Osteoblast (primary cell): ENCODE measurements around the gene ANKRD13A. TPM values are rescaled to one million over a fixed set of nuclear protein-coding genes. Genes with fewer than 3 reads are reported as not detected.
A peak's percentile ranks its signal among the peaks of the same experiment; 100 is the strongest.
"Not testable (repeated sequence)": the region's sequence is repeated elsewhere in the genome, so short reads cannot be mapped to it uniquely, and the experiment has no call there.

Experiments
- DNase-seq: peaks from one replicate; pipeline ENCODE4 v3.0.0; 2011; ENCODE audit warnings: low spot score, mixed read lengths; ENCODE audit not compliant: insufficient read length; ENCODE audit errors: missing footprints
- H2AFZ ChIP-seq: 2 replicates; pipeline ENCODE4 v1.6.0; 2011; ENCODE audit warnings: mild to moderate bottlenecking, low read length
- H3K27ac ChIP-seq: 2 replicates; pipeline ENCODE4 v1.5.1; 2011; ENCODE audit warnings: mild to moderate bottlenecking, low read depth, low read length, moderate library complexity
- H3K27me3 ChIP-seq: 2 replicates; pipeline ENCODE4 v1.6.0; 2012; ENCODE audit warnings: mild to moderate bottlenecking, control low read depth, inconsistent platforms, low read length, moderate library complexity; ENCODE audit not compliant: insufficient read depth
- H3K36me3 ChIP-seq: 2 replicates; pipeline ENCODE4 v1.5.1; 2011; ENCODE audit warnings: mild to moderate bottlenecking, low read length, control low read depth, moderate library complexity; ENCODE audit not compliant: insufficient read depth
- H3K4me1 ChIP-seq: 2 replicates; pipeline ENCODE4 v1.5.1; 2011; ENCODE audit warnings: mild to moderate bottlenecking, low read length, control low read depth, moderate library complexity; ENCODE audit not compliant: insufficient read depth
- H3K4me2 ChIP-seq: 2 replicates; pipeline ENCODE4 v1.6.0; 2011; ENCODE audit warnings: mild to moderate bottlenecking, low read length; ENCODE audit not compliant: insufficient read depth
- H3K4me3 ChIP-seq: fragments of 200-600 bp; sonication (generic); 3 replicates; pipeline ENCODE4 v1.5.1; 2012; ENCODE audit warnings: mild to moderate bottlenecking, low read length, inconsistent platforms; ENCODE audit not compliant: insufficient read depth
- H3K79me2 ChIP-seq: 2 replicates; pipeline ENCODE4 v1.6.0; 2012; ENCODE audit warnings: mild to moderate bottlenecking, low read length, control low read depth, inconsistent platforms; ENCODE audit not compliant: insufficient read depth
- H3K9me3 ChIP-seq: 2 replicates; pipeline ENCODE4 v1.5.1; 2011; ENCODE audit warnings: low read depth, low read length, control low read depth
- H4K20me1 ChIP-seq: 2 replicates; pipeline ENCODE4 v1.6.0; 2012; ENCODE audit warnings: mild to moderate bottlenecking, low read length, control low read depth; ENCODE audit not compliant: insufficient read depth
- total RNA-seq: library from RNA; depleted of rRNA; stranded (reverse); fragments of >200 nt; gene quantifications from 2 replicates; pipeline ENCODE4 v1.2.3, GENCODE V29; 2012
- TF ChIP-seq, protein P1 (sequence below): IDR thresholded peaks from 2 replicates; pipeline ENCODE4 v1.5.1; 2011; ENCODE audit warnings: mild to moderate bottlenecking, low read depth, low read length, moderate library complexity; ENCODE audit errors: extremely low read depth

Gene ANKRD13A
- total RNA-seq, 1 donor: 94.1 TPM

DNA sequence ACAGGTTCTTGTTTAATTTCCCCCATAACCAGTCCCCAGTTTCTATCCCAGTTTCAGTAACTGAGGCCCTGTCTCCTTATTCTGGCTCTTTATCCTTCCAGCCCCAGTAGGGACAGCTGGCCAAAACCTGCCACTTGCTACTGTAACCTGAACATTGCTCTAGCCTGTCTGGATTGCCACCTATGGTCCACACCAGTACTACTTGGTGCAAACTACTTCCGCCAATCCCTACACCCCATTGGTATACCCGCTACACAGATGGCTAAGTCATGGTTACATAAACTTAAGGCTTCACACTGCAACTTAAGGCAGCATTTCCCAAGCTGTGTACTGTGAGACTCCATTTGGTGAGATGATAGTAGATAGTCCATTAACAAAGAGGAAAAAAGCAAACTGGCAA, 69.4 kb downstream of the ANKRD13A start:
- H4K20me1 ChIP-seq: no peaks in the 10 kb centered on the region
- no peak overlapping the region for H3K4me2 ChIP-seq
- H2AFZ ChIP-seq: no peak overlapping the region
- DNase-seq: no peak
- no peaks in the 10 kb centered on the region for H3K27me3 ChIP-seq
- peaks cover 6% of the 10 kb centered on the region for H3K4me1 ChIP-seq
- H3K36me3 ChIP-seq: no peaks in the 10 kb centered on the region
- H3K79me2 ChIP-seq: no peaks in the 10 kb centered on the region
- TF ChIP-seq, protein P1, sequence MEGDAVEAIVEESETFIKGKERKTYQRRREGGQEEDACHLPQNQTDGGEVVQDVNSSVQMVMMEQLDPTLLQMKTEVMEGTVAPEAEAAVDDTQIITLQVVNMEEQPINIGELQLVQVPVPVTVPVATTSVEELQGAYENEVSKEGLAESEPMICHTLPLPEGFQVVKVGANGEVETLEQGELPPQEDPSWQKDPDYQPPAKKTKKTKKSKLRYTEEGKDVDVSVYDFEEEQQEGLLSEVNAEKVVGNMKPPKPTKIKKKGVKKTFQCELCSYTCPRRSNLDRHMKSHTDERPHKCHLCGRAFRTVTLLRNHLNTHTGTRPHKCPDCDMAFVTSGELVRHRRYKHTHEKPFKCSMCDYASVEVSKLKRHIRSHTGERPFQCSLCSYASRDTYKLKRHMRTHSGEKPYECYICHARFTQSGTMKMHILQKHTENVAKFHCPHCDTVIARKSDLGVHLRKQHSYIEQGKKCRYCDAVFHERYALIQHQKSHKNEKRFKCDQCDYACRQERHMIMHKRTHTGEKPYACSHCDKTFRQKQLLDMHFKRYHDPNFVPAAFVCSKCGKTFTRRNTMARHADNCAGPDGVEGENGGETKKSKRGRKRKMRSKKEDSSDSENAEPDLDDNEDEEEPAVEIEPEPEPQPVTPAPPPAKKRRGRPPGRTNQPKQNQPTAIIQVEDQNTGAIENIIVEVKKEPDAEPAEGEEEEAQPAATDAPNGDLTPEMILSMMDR: no peak
- H3K9me3 ChIP-seq: no peaks in the 10 kb centered on the region
- H3K4me3 ChIP-seq: no peak overlapping the region
- H3K27ac ChIP-seq: no peak overlapping the region

DNA sequence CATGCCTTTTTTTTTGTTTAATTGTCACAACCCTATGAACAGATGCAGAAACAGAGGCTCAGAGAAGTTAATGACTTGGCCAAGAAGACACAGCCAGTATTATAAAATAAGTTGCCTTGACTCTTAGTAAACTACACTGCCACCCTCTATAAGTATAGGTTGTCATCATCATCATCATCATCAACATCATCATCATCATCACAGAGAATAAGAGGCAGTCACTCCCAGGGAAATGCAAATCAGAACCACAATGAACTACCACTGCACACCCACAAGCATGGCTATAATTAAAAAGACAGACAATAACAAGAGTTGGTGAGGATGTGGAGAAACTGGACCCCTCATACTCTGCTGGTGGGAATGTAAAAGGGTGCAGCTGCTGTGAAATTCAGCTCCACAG, 72.3 kb downstream of the ANKRD13A start:
- Histone ChIP-seq H3K4me1 (peaks cover 8% of the 10 kb centered on the region), H3K4me3 (no peak overlapping the region), H3K36me3 (no peaks in the 10 kb centered on the region), H3K4me2 (no peak overlapping the region), H3K27me3 (no peaks in the 10 kb centered on the region), H3K79me2 (no peaks in the 10 kb centered on the region), H2AFZ (no peak overlapping the region), H3K27ac (no peak overlapping the region), H3K9me3 (no peaks in the 10 kb centered on the region), H4K20me1 (no peaks in the 10 kb centered on the region)
- TF ChIP-seq, protein P1: no peak
- no peak for DNase-seq

DNA sequence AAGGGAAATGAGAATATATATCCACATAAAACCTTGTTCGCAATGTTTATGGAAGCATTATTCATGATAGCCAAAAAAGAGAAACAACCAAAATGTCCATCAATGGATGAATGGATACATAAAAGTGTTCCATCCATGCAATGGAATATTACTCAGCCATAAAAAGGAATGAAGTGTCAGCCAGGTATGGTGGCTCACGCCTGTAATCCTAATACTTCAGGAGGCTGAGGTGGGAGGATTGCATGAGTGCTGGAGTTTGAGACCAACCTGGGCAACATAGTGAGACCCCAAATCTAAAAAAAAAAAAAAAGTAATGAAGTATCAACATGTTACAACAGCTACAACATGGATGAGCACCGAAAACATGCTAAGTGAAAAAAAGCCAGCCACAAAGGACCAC, 72.7 kb downstream of the ANKRD13A start:
- DNase-seq: no peak
- Histone ChIP-seq H3K9me3 (no peaks in the 10 kb centered on the region), H3K4me1 (peaks cover 8% of the 10 kb centered on the region), H2AFZ (no peak overlapping the region), H3K4me3 (no peak overlapping the region), H3K27me3 (no peaks in the 10 kb centered on the region), H3K4me2 (no peak overlapping the region), H3K79me2 (no peaks in the 10 kb centered on the region), H3K36me3 (no peaks in the 10 kb centered on the region), H4K20me1 (no peaks in the 10 kb centered on the region), H3K27ac (no peak overlapping the region)
- TF ChIP-seq, protein P1: no peak

DNA sequence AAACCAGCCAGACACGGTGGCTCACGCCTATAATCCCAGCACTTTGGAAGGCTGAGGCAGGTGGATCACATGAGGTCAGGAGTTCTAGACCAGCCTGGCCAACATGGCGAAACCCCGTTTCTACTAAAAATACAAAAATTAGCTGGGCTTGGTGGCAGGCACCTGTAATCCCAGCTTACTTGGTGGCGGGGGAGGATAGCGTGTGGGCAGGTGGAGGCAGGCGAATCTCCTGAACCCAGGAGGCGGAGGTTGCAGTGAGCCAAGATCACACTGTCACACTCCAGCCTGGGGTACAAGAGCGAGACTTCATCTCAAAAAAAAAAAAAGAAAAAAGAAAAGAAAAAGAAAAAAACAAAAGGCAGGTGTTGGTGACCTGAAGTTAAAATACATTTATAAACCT, 73.4 kb downstream of the ANKRD13A start:
- not testable (repeated sequence) for DNase-seq, H4K20me1 ChIP-seq, H3K36me3 ChIP-seq, H3K27me3 ChIP-seq, H3K79me2 ChIP-seq, H3K9me3 ChIP-seq, H3K4me1 ChIP-seq, H3K27ac ChIP-seq
- H3K4me3 ChIP-seq: peak overlapping the region; percentile 89
- H3K4me2 ChIP-seq: peak overlapping the region; percentile 99
- H2AFZ ChIP-seq: peak overlapping the region; percentile 99
